Fibroblast of skin of right biceps (primary cell): ENCODE results near the gene PRKCA.
"Not testable (repeated sequence)": the region's sequence is repeated elsewhere in the genome, so short reads cannot be mapped to it uniquely, and the experiment has no call there.

Source experiments
- DNase-seq: peaks from one replicate; pipeline ENCODE4 v3.0.0-alpha.2; 2013

The PRKCA gene

GRCh38 chr17:66355510-66355909, 53.1 kb downstream of the PRKCA start:
- peak; percentile 29 for DNase-seq

- DNase-seq: peak; percentile 42
Measured at GRCh38 chr17:66357037-66357436, 54.6 kb downstream of the PRKCA start.

GRCh38 chr17:66359351-66359750, 56.9 kb downstream of the PRKCA start:
- DNase-seq: no peak

- not testable (repeated sequence) for DNase-seq
Measured at GRCh38 chr17:66360961-66361565, 58.6 kb downstream of the PRKCA start.

- DNase-seq: no peak
Measured at GRCh38 chr17:66364508-66364907, 62.1 kb downstream of the PRKCA start.

- DNase-seq: no peak
Measured at GRCh38 chr17:66364990-66365490, 62.6 kb downstream of the PRKCA start.

- DNase-seq: no peak
Measured at GRCh38 chr17:66365903-66366302, 63.5 kb downstream of the PRKCA start.

GRCh38 chr17:66367107-66367506, 64.7 kb downstream of the PRKCA start:
- DNase-seq: no peak

- no peak for DNase-seq
Measured at GRCh38 chr17:66369830-66370229, 67.4 kb downstream of the PRKCA start.

- no peak for DNase-seq
Measured at GRCh38 chr17:66371561-66371960, 69.1 kb downstream of the PRKCA start.

- no peak for DNase-seq
Measured at GRCh38 chr17:66372182-66372581, 69.8 kb downstream of the PRKCA start.

- no peak for DNase-seq
Measured at GRCh38 chr17:66373079-66373478, 70.7 kb downstream of the PRKCA start.

- DNase-seq: peak; percentile 71
Measured at GRCh38 chr17:66373944-66374817, 71.8 kb downstream of the PRKCA start.

GRCh38 chr17:66375121-66375520, 72.7 kb downstream of the PRKCA start:
- no peak for DNase-seq

GRCh38 chr17:66378296-66378695, 75.9 kb downstream of the PRKCA start:
- DNase-seq: peak; percentile 90

- no peak for DNase-seq
Measured at GRCh38 chr17:66379544-66379943, 77.1 kb downstream of the PRKCA start.

GRCh38 chr17:66379996-66380395, 77.6 kb downstream of the PRKCA start:
- DNase-seq: peak; percentile 61

- DNase-seq: no peak
Measured at GRCh38 chr17:66381701-66382362, 79.4 kb downstream of the PRKCA start.

GRCh38 chr17:66383333-66383732, 80.9 kb downstream of the PRKCA start:
- DNase-seq: peak; percentile 95

- no peak for DNase-seq
Measured at GRCh38 chr17:66386498-66387351, 84.3 kb downstream of the PRKCA start.

- no peak for DNase-seq
Measured at GRCh38 chr17:66387392-66387981, 85.1 kb downstream of the PRKCA start.

GRCh38 chr17:66392783-66393437, 90.5 kb downstream of the PRKCA start:
- no peak for DNase-seq
